Measurements from ENCODE around the gene RNF207. TPM values are rescaled to one million over a fixed set of nuclear protein-coding genes. Genes with fewer than 3 reads are reported as not detected.

Gene RNF207
- total and polyA plus RNA-seq, 2 of the 13 experiments (the other 11 are each of a cell fraction or from before 2014, with no cell fraction given) = 9.8 to 15.9 TPM

- TF ChIP-seq REST (IDR thresholded peaks at IDR 0.05; ENCODE audit: borderline replicate concordance in 1 of 2, low read depth in 1 of 2, low read length in 2 of 2) (peak in 1 of 2 experiments; percentile 99), FOSL1 (CRISPR knock-in tag; IDR thresholded peaks at IDR 0.05; ENCODE audit: borderline replicate concordance) (peak; percentile 50; the same call in 1 of the 2 replicates), RBM22 (optimal IDR thresholded peaks at IDR 0.05; ENCODE audit: low read length) (no peak), ZNF850 (CRISPR knock-in tag; conservative IDR thresholded peaks at IDR 0.05) (no peak), PHB2 (IDR thresholded peaks at IDR 0.05; ENCODE audit: partially characterized antibody) (no peak), HCFC1 (IDR thresholded peaks at IDR 0.05; ENCODE audit: low read depth, low read length) (no peak), E2F2 (CRISPR knock-in tag; IDR thresholded peaks at IDR 0.05; ENCODE audit: borderline replicate concordance) (peak; percentile 96; the same call in 1 of the 2 replicates), NR2C2 (CRISPR knock-in tag; IDR thresholded peaks at IDR 0.05; ENCODE audit: borderline replicate concordance) (peak; percentile 54), ETV5 (CRISPR knock-in tag; IDR thresholded peaks at IDR 0.05; ENCODE audit: borderline replicate concordance) (peak; percentile 71), NAIF1 (CRISPR knock-in tag; IDR thresholded peaks at IDR 0.05; ENCODE audit: borderline replicate concordance) (peak; percentile 81; the same call in 1 of the 2 replicates), ZBTB33 (CRISPR knock-in tag; IDR thresholded peaks at IDR 0.05) (peak; percentile 85), BORCS8-MEF2B (CRISPR knock-in tag; IDR thresholded peaks at IDR 0.05) (peak; percentile 99), ATAD3A (CRISPR knock-in tag; IDR thresholded peaks at IDR 0.05) (peak; percentile 96; the same call in 1 of the 2 replicates), AGO2 (optimal IDR thresholded peaks at IDR 0.05; ENCODE audit: low read depth, low read length) (no peak), ZSCAN30 (CRISPR knock-in tag; IDR thresholded peaks at IDR 0.05) (peak; percentile 93; the same call in 1 of the 2 replicates), SIN3B (IDR thresholded peaks at IDR 0.05; ENCODE audit: low read length) (no peak), HNF4G (IDR thresholded peaks at IDR 0.05; ENCODE audit: borderline replicate concordance, low read depth, low read length) (no peak), HNF4G (CRISPR knock-in tag; IDR thresholded peaks at IDR 0.05; ENCODE audit: borderline replicate concordance, low read depth) (0 out of 2 replicates have a peak, but pooled peaks have one; percentile 71), ZNF274 (CRISPR knock-in tag; IDR thresholded peaks at IDR 0.05) (peak; percentile 98), ZNF20 (CRISPR knock-in tag; IDR thresholded peaks at IDR 0.05) (peak; percentile 93), IKZF5 (CRISPR knock-in tag; IDR thresholded peaks at IDR 0.05) (peak; percentile 95), ZNF296 (CRISPR knock-in tag; conservative IDR thresholded peaks at IDR 0.05) (peak; percentile 96)
These were observed 39.4 kb downstream of the RNF207 start (continued) for GRCh38 chr1:6245086-6245868.
